MCF 10A (cell line): ENCODE data around the gene IL1R2. TPM values are rescaled to one million over a fixed set of nuclear protein-coding genes. Genes with fewer than 3 reads are reported as not detected.

Source experiments
- BruUV-seq: library from RNA; stranded (reverse); fragments of 400-500 nt; replicated peaks from 2 replicates; lab custom pipeline; 2021; lab: Mats Ljungman, UMichigan
- CTCF ChIA-PET: fragments of 300-600 bp; sonication (Branson Sonifier 250); formaldehyde crosslinking; extraction: SDS; loops from one replicate; lab custom pipeline; 2021; ENCODE audit warnings: antibody characterized with exemption, inconsistent platforms; lab: Yijun Ruan, JAX
- POLR2A ChIA-PET: fragments of 300-600, 350-650 bp; sonication (Branson Sonifier 250); formaldehyde crosslinking; extraction: SDS; loops from one replicate; lab custom pipeline; 2020; ENCODE audit warnings: antibody characterized with exemption, inconsistent platforms; lab: Yijun Ruan, JAX
- DNase-seq: peaks from one replicate; pipeline ENCODE4 v3.0.0-alpha.2; 2018; ENCODE audit not compliant: unreplicated experiment
- H3K27ac Mint-ChIP-seq: one replicate; pipeline ENCODE4 v1.8.0; 2022; ENCODE audit warnings: mild to moderate bottlenecking, low read depth, mixed read lengths; ENCODE audit not compliant: unreplicated experiment
- H3K27me3 Mint-ChIP-seq: one replicate; pipeline ENCODE4 v1.8.0; 2022; ENCODE audit warnings: mixed read lengths; ENCODE audit not compliant: insufficient read depth, unreplicated experiment
- H3K36me3 Mint-ChIP-seq: one replicate; pipeline ENCODE4 v1.8.0; 2022; ENCODE audit warnings: mild to moderate bottlenecking, moderate library complexity, mixed read lengths; ENCODE audit not compliant: insufficient read depth, unreplicated experiment
- H3K4me1 Mint-ChIP-seq: one replicate; pipeline ENCODE4 v1.8.0; 2022; ENCODE audit warnings: mixed read lengths; ENCODE audit not compliant: insufficient read depth, unreplicated experiment
- H3K4me3 Mint-ChIP-seq: one replicate; pipeline ENCODE4 v1.8.0; 2022; ENCODE audit warnings: mild to moderate bottlenecking, moderate library complexity, mixed read lengths; ENCODE audit not compliant: unreplicated experiment
- H3K9me3 Mint-ChIP-seq: one replicate; pipeline ENCODE4 v1.8.0; 2022; ENCODE audit warnings: mixed read lengths; ENCODE audit not compliant: unreplicated experiment
- intact Hi-C: fragments of 100-400 bp; cut with micrococcal nuclease; formaldehyde crosslinking; loops from 2 replicates; pipeline ENCODE4 v1.14.1; 2022
- total RNA-seq: library from RNA; stranded (reverse); gene quantifications from 2 replicates; pipeline ENCODE4 v1.2.3, GENCODE V29; 2022
- TF ChIP-seq, protein P1 (sequence below): fragments of 200-600 bp; IDR thresholded peaks from one replicate; pipeline ENCODE4 v1.8.0; 2022; ENCODE audit warnings: antibody characterized with exemption, mild to moderate bottlenecking; ENCODE audit not compliant: unreplicated experiment

Gene IL1R2
- total RNA-seq, 1 experiment from 2014 or later, result not detected

- TF ChIP-seq, protein P1, sequence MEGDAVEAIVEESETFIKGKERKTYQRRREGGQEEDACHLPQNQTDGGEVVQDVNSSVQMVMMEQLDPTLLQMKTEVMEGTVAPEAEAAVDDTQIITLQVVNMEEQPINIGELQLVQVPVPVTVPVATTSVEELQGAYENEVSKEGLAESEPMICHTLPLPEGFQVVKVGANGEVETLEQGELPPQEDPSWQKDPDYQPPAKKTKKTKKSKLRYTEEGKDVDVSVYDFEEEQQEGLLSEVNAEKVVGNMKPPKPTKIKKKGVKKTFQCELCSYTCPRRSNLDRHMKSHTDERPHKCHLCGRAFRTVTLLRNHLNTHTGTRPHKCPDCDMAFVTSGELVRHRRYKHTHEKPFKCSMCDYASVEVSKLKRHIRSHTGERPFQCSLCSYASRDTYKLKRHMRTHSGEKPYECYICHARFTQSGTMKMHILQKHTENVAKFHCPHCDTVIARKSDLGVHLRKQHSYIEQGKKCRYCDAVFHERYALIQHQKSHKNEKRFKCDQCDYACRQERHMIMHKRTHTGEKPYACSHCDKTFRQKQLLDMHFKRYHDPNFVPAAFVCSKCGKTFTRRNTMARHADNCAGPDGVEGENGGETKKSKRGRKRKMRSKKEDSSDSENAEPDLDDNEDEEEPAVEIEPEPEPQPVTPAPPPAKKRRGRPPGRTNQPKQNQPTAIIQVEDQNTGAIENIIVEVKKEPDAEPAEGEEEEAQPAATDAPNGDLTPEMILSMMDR, result no peak
- no peak for DNase-seq
- no peak overlapping the region for H3K4me3 Mint-ChIP-seq
- peaks cover 22% of the 10 kb centered on the region for H3K27me3 Mint-ChIP-seq
- ChIA-PET POLR2A (interaction anchor here (0.5 to 2.0 kb wide), 5 partner anchors 27 to 622 kb away, joined by 3 to 5 read pairs (median 4); no protein-coding TSS in a partner anchor), CTCF (interaction anchor here (0.7 to 3.7 kb wide), 4 partner anchors 13 to 29 kb away, joined by 3 to 17 read pairs (median 4); no protein-coding TSS in a partner anchor)
- intact Hi-C loops, result no loop called here
- no peaks in the 10 kb centered on the region for H3K9me3 Mint-ChIP-seq
- peaks cover 10% of the 10 kb centered on the region for H3K36me3 Mint-ChIP-seq
- BruUV-seq, result no TSS peak
- peaks cover 43% of the 10 kb centered on the region for H3K4me1 Mint-ChIP-seq
- no peak overlapping the region for H3K27ac Mint-ChIP-seq
These were observed 3.2 kb upstream of the IL1R2 start for GRCh38 chr2:101988541-101988940.

GRCh38 chr2:101989740-101990460 lies 1.9 kb upstream of the IL1R2 start:
- intact Hi-C loops, result no loop called here
- Mint-ChIP-seq H3K27me3 (peaks cover 30% of the 10 kb centered on the region), H3K36me3 (peaks cover 10% of the 10 kb centered on the region), H3K4me1 (peaks cover 37% of the 10 kb centered on the region), H3K27ac (no peak overlapping the region), H3K9me3 (no peaks in the 10 kb centered on the region), H3K4me3 (no peak overlapping the region)
- no TSS peak for BruUV-seq
- no peak for DNase-seq
- TF ChIP-seq, protein P1, result no peak
- ChIA-PET CTCF (no interaction called here), POLR2A (interaction anchor here (0.7 kb wide), 2 partner anchors 30 to 251 kb away, joined by 3 read pairs; no protein-coding TSS in a partner anchor)

- Mint-ChIP-seq H3K4me3 (no peak overlapping the region), H3K36me3 (no peaks in the 10 kb centered on the region)
- no peak for DNase-seq
These were observed 2.0 kb downstream of the IL1R2 start for GRCh38 chr2:101993772-101994171.

DNA sequence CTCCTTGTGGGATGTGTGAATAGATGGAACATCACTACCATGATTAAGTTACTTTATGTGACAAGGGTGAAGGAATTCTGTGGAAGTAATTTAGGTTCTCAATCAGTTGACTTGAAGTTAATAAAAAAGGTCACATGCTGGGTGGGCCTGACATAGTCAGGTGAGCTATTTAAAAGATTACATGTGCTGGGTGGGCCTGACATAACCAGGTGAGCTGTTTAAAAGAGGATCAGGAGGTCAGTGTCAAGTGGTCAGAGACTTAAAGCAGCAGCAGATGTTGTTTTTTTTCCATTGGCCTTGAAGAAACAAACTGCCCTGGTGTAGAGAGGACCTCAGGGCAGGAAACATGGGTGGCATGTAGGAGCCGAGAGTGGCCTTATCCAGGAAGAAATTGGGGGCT lies 3.3 kb downstream of the IL1R2 start:
- TF ChIP-seq, protein P1, result no peak
- H3K27me3 Mint-ChIP-seq, result peaks cover 30% of the 10 kb centered on the region
- peaks cover 7% of the 10 kb centered on the region for H3K4me1 Mint-ChIP-seq
- peak overlapping the region; percentile 33 for H3K27ac Mint-ChIP-seq
- H3K9me3 Mint-ChIP-seq, result no peaks in the 10 kb centered on the region
- intact Hi-C loops, result no loop called here
- ChIA-PET POLR2A (no interaction called here), CTCF (interaction anchor here (1.0 to 4.7 kb wide), 3 partner anchors 11 to 111 kb away, joined by 3 to 36 read pairs (median 4); no protein-coding TSS in a partner anchor)
- no peak for DNase-seq
- no peak overlapping the region for H3K4me3 Mint-ChIP-seq
- no peaks in the 10 kb centered on the region for H3K36me3 Mint-ChIP-seq
- no TSS peak for BruUV-seq

More at GRCh38 chr2:101993772-101994171, 2.0 kb downstream of the IL1R2 start:
- TF ChIP-seq, protein P1, result no peak
- CTCF ChIA-PET, result interaction anchor here (0.6 to 4.7 kb wide), 5 partner anchors 12 to 283 kb away, joined by 3 to 36 read pairs (median 4); no protein-coding TSS in a partner anchor
- BruUV-seq, result no TSS peak
- POLR2A ChIA-PET, result no interaction called here
- intact Hi-C loops, result no loop called here
- Mint-ChIP-seq H3K9me3 (no peaks in the 10 kb centered on the region), H3K27ac (no peak overlapping the region), H3K4me1 (peaks cover 12% of the 10 kb centered on the region), H3K27me3 (peaks cover 30% of the 10 kb centered on the region)
